CD4-positive, alpha-beta T cell (primary cell): Measurements from ENCODE around the gene FCRLB. TPM values are rescaled to one million over a fixed set of nuclear protein-coding genes. Genes with fewer than 3 reads are reported as not detected.

ENCODE experiments used
- ATAC-seq: fragments of 200-7000 bp; cut with Tn5 transposase; one replicate; pipeline ENCODE4 v1.10.0; 2022; ENCODE audit warnings: mild to moderate bottlenecking; ENCODE audit not compliant: poor library complexity
- CTCF ChIA-PET: fragments of 350-600 bp; sonication (Branson Sonifier 250); formaldehyde crosslinking; loops from one replicate; lab custom pipeline; 2021; ENCODE audit warnings: antibody characterized with exemption, inconsistent platforms; lab: Charles Lee
- POLR2A ChIA-PET: fragments of 350-600 bp; sonication (Branson Sonifier 250); formaldehyde crosslinking; loops from one replicate; lab custom pipeline; 2021; ENCODE audit warnings: antibody characterized with exemption, inconsistent platforms; lab: Charles Lee
- DNase-seq, 14 experiments: peaks; one replicate each; pipeline ENCODE4 v3.0.0-alpha.2; 2013 to 2020; ENCODE audit warnings: mixed read lengths in 2 of 14
- H3K27ac ChIP-seq, 2 donors: one replicate each; pipeline versions ENCODE4 v1.5.1 to v1.7.0; 2013; ENCODE audit warnings: low read length in 2 of 2, low read depth in 1 of 2, mild to moderate bottlenecking in 1 of 2
- H3K27me3 ChIP-seq, 2 experiments: 1 replicate in 1 of 2; 2 replicates in 1 of 2; pipeline versions ENCODE4 v1.6.1 to v1.7.0; 2013; ENCODE audit warnings: low read length in 2 of 2, control low read depth in 1 of 2, mild to moderate bottlenecking in 1 of 2, moderate library complexity in 1 of 2; ENCODE audit not compliant: insufficient read depth in 2 of 2, control insufficient read depth in 1 of 2
- H3K36me3 ChIP-seq: one replicate; pipeline ENCODE4 v1.6.1; 2013; ENCODE audit warnings: low read length, control low read depth; ENCODE audit not compliant: insufficient read depth
- H3K4me1 ChIP-seq: one replicate; pipeline ENCODE4 v1.6.1; 2013; ENCODE audit warnings: low read length, control low read depth; ENCODE audit not compliant: insufficient read depth
- H3K4me3 ChIP-seq: one replicate; pipeline ENCODE4 v1.5.1; 2013; ENCODE audit warnings: mild to moderate bottlenecking, low read length, moderate library complexity
- H3K9me3 ChIP-seq, 2 experiments: 1 replicate in 1 of 2; 2 replicates in 1 of 2; pipeline versions ENCODE4 v1.6.1 to v1.7.0; 2013; ENCODE audit warnings: low read length in 2 of 2, mild to moderate bottlenecking in 2 of 2, control low read depth in 1 of 2, moderate library complexity in 1 of 2; ENCODE audit not compliant: control insufficient read depth in 1 of 2, insufficient read depth in 1 of 2
- H3K27ac Mint-ChIP-seq: one replicate; pipeline ENCODE4 v1.8.0; 2020; ENCODE audit warnings: mixed read lengths
- H3K27me3 Mint-ChIP-seq: one replicate; pipeline ENCODE4 v1.8.0; 2021; ENCODE audit warnings: mixed read lengths
- H3K36me3 Mint-ChIP-seq: one replicate; pipeline ENCODE4 v1.8.0; 2021; ENCODE audit warnings: low read depth, mixed read lengths
- H3K4me1 Mint-ChIP-seq: one replicate; pipeline ENCODE4 v1.8.0; 2021; ENCODE audit warnings: low read depth, mixed read lengths
- H3K4me3 Mint-ChIP-seq: one replicate; pipeline ENCODE4 v1.8.0; 2020; ENCODE audit warnings: mild to moderate bottlenecking, mixed read lengths
- H3K9me3 Mint-ChIP-seq: one replicate; pipeline ENCODE4 v1.8.0; 2020; ENCODE audit warnings: mixed read lengths
- CTCF ChIP-seq: fragments of 200-600 bp; IDR thresholded peaks from one replicate; pipeline ENCODE4 v1.8.0; 2022; ENCODE audit warnings: antibody characterized with exemption, mild to moderate bottlenecking
- intact Hi-C, 2 experiments: fragments of 100-400 bp; cut with DNase I in 1 of 2; cut with micrococcal nuclease in 1 of 2; formaldehyde crosslinking; loops; one replicate each; pipeline versions ENCODE4 v1.15.1 to v1.9.0; 2023 to 2025; cut with DNase I, micrococcal nuclease
- total RNA-seq, 174 experiments: library from RNA in 2 of 174; stranded (reverse) in 2 of 174; gene quantifications; one replicate each; pipeline ENCODE4 v1.2.3 and lab custom pipeline; 2021 to 2026

The FCRLB gene
- total RNA-seq, 2 experiments from 2014 or later: 0.11 TPM; not detected in 1

- H3K27me3 ChIP-seq: peaks cover 0 to 2% of the 10 kb centered on the region in 2 experiments
- TF ChIP-seq CTCF: no peak
- no peaks in the 10 kb centered on the region for H3K9me3 ChIP-seq
- Mint-ChIP-seq H3K9me3 (no peaks in the 10 kb centered on the region), H3K27me3 (peaks cover 38% of the 10 kb centered on the region), H3K27ac (no peak overlapping the region), H3K4me3 (no peak overlapping the region), H3K4me1 (no peaks in the 10 kb centered on the region), H3K36me3 (no peaks in the 10 kb centered on the region)
- no peak overlapping the region for H3K4me3 ChIP-seq
- ATAC-seq (no peak), DNase-seq (no peak)
- no peaks in the 10 kb centered on the region for H3K36me3 ChIP-seq
- POLR2A ChIA-PET: no interaction called here
- CTCF ChIA-PET: no interaction called here
- intact Hi-C loops: no loop called here
- H3K27ac ChIP-seq: no peak overlapping the region
- no peaks in the 10 kb centered on the region for H3K4me1 ChIP-seq
Measured at GRCh38 chr1:161710560-161710959, 10.8 kb upstream of the FCRLB start.

- peaks cover 25% of the 10 kb centered on the region for H3K27me3 Mint-ChIP-seq
- H3K36me3 Mint-ChIP-seq: no peaks in the 10 kb centered on the region
- no peak overlapping the region for H3K27ac Mint-ChIP-seq
- intact Hi-C loops: no loop called here
- no peak overlapping the region for H3K27ac ChIP-seq
- no peak for DNase-seq
- no peak for TF ChIP-seq CTCF
- no peaks in the 10 kb centered on the region for H3K36me3 ChIP-seq
- no peaks in the 10 kb centered on the region for H3K9me3 ChIP-seq
- peaks cover 6% of the 10 kb centered on the region for H3K4me1 Mint-ChIP-seq
- H3K4me3 ChIP-seq: no peak overlapping the region
- H3K9me3 Mint-ChIP-seq: no peaks in the 10 kb centered on the region
- ChIA-PET CTCF (no interaction called here), POLR2A (no interaction called here)
- no peaks in the 10 kb centered on the region for H3K27me3 ChIP-seq
- H3K4me1 ChIP-seq: no peaks in the 10 kb centered on the region
- no peak for ATAC-seq
- no peak overlapping the region for H3K4me3 Mint-ChIP-seq
Measured at GRCh38 chr1:161718559-161719324, 2.6 kb upstream of the FCRLB start.

- H3K27ac ChIP-seq: no peak overlapping the region
- H3K27me3 ChIP-seq: no peaks in the 10 kb centered on the region
- no peak for TF ChIP-seq CTCF
- no peak overlapping the region for H3K4me3 ChIP-seq
- ATAC-seq: no peak
- CTCF ChIA-PET: no interaction called here
- H3K4me1 ChIP-seq: no peaks in the 10 kb centered on the region
- no peaks in the 10 kb centered on the region for H3K9me3 ChIP-seq
- Mint-ChIP-seq H3K9me3 (no peaks in the 10 kb centered on the region), H3K36me3 (no peaks in the 10 kb centered on the region), H3K27me3 (peaks cover 29% of the 10 kb centered on the region), H3K4me3 (no peak overlapping the region), H3K27ac (no peak overlapping the region), H3K4me1 (peaks cover 6% of the 10 kb centered on the region)
- POLR2A ChIA-PET: no interaction called here
- no peaks in the 10 kb centered on the region for H3K36me3 ChIP-seq
- intact Hi-C loops: no loop called here
- no peak for DNase-seq
Measured at GRCh38 chr1:161719325-161719611, 2.1 kb upstream of the FCRLB start.
